ENCODE results near the gene C16orf89.

C16orf89 gene

GRCh38 chr16:5027575-5028235, 38.1 kb downstream of the C16orf89 start:
- DNase-seq: no peak

DNA sequence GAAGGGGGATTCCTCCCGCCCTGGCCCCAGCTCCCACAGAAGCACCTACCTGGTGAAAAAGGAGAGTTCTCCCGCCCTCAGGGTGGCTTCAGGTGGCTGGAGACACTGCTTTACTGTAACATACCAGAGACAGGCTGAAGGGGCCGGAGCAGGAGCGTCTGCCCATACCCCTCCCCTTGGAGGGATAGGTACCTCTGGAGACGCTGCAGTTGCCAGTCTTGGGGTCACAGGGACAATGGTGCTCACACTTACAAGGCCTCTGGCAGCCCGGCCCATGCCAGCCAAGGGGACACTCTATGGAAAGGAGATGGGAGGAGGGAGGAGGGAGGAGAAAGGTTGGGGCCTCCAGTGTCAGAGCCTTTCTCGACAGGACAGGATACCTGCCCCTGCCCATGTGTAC, 38.7 kb downstream of the C16orf89 start:
- DNase-seq: no peak

GRCh38 chr16:5026664-5027063, 39.1 kb downstream of the C16orf89 start:
- no peak for DNase-seq

- DNase-seq: no peak
These were observed 40.6 kb downstream of the C16orf89 start for GRCh38 chr16:5025171-5025632.

GRCh38 chr16:5024632-5025031, 41.1 kb downstream of the C16orf89 start:
- no peak for DNase-seq

DNA sequence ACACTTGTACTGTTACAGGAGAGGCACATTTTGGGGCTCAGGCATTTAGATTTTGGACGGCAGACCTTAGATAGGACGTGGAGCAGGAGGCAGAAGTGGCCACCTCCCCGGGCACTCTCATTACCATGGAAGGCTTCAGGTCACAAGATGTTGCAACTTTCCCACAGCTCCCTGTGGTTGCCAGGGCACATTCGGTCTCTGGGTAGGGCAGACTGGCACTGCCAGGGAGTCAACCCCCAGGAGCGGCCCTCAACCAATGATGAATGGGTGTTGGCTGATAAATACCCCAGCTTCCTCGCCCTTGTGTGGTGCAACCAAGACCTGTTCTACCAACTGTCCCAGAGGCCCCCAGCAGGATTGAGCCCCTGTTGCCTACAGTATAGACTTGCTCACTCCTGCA, 43.2 kb downstream of the C16orf89 start:
- DNase-seq: no peak

DNA sequence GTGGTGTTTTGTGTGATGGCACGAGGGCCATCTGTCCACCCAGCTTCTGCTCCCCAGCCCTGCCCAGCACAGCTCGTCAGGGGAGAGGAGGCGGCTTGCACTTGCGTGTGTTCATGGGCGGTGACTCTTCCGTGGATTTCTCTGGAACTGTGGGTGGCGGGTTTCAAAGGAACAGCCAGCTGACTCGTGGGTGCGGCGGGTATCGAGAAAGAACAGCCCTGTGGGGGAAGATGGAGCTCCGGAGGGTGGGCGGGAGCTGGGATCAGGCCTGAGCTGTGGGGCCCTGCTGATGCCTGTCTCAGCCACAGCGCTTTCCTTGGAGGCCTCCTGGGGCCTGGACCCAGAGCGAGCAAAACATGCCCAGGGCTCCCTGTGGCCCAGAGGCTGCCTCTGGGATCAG, 45.2 kb downstream of the C16orf89 start:
- DNase-seq: no peak

DNA sequence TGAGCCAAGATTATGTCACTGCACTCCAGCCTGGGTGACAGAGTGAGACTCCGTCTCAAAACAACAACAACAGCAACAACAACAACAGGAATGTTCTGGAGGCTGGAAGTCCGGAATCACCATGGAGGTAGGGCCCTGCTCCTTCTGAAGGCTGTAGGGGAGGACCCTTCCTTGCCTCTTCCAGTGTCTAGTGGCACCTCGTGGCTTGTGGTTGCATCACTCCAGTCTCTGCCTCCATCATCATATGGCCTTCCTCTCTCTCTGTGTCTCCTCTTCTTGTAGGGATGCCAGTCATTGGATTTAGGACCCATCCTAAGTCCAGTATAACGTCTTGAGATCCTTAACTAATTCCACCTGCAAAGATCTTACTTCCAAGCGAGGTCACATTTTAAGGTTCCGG, 46.0 kb downstream of the C16orf89 start:
- no peak for DNase-seq

GRCh38 chr16:5018793-5019192, 47.0 kb downstream of the C16orf89 start:
- no peak for DNase-seq

DNA sequence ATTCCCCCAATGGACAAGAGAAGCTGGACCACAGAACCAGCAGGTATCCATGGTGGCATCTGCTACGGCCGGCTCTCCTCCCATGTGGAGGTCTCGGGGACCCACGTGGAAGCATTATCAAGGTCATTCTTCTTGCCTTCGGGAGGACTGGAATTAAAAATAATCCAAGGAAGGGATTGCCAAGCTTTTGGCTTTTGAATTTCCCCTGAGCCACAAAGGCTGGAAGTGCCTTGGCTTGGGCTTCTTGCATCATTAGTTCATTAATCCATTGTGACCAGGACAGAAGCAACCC, 48.1 kb downstream of the C16orf89 start:
- no peak for DNase-seq

GRCh38 chr16:5016967-5017677, 48.6 kb downstream of the C16orf89 start:
- DNase-seq: no peak

- DNase-seq: no peak
These were observed 49.9 kb downstream of the C16orf89 start for GRCh38 chr16:5015887-5016286.

DNA sequence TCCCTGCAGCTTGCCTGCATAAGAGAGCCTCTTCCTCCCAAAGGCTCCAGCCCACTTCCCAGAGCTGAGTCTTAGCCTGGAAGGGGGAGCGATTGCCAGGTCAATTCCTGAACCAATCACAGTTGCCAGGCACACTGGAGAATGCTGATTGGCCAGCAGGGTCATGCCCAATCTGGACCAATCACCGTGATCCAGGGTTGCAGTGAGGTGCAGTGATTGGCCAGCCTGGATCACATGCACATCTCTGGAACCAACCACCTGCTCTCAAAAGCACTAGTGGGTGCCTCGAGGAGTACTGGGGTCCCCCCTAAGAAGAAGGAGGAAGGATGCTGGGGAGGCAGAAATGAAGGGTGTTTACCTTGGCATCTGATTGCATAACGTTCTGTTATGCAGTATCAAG, 50.4 kb downstream of the C16orf89 start:
- no peak for DNase-seq

- no peak for DNase-seq
These were observed 52.9 kb downstream of the C16orf89 start for GRCh38 chr16:5012887-5013286.

DNA sequence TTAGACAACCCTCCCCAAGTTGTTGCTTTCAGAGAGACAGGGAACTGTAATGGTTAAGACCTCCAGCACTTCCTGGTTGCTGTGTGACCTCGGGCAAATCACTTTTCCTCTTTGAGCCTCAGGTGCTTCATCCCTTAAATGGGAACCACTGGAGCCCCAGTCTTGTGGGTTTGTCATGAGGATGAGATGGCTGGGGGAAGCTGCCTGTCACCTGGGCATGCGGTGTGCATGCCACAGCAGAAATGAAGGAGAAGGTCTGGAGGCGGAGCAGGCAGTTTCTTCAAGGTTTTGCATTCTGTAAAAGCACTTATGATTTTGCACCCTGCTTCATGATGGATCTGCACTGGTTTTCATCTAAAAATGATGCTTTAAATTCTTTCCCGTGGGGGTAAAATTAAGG, 54.1 kb downstream of the C16orf89 start:
- no peak for DNase-seq

GRCh38 chr16:5010576-5011329, 55.0 kb downstream of the C16orf89 start:
- no peak for DNase-seq

DNA sequence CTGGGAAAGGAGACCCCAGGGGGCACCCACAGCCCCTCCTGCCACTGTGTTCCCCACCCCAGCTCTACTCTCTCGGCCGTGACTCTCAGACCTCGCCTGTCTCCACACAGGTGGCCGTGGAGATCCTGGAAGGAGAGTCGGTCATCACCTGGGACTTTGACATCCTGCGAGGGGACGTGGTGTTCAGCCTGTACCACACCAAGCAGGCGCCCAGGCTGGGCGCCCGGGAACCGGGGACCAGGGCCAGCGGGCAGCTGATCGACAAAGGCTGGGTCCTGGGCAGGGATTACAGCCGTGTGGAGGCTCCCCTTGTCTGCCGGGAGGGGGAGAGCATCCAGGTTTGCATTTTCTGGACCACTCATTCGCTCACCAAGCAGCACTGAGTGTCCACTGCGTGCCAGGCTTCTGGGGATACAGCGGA, 57.4 kb downstream of the C16orf89 start:
- DNase-seq: no peak

DNA sequence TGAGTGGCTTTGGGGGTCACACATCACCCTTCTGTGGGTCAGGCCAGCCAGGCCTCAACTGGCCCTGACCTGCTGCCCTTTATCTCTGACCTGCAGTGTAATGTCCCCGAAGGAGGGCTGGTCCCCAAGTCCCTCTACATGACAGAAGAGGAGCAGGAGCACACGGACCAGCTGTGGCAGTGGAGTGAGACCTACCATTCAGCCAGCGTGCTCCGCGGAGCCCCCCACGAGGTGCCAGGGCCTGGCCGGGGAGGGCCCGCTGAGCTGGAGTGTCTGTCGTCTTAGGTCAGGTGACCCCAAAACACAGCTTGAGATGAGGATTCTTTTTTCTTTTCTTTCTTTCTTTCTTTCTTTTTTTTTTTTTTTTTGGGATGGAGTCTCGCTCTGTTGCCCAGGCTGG, 58.5 kb downstream of the C16orf89 start:
- DNase-seq: no peak

DNA sequence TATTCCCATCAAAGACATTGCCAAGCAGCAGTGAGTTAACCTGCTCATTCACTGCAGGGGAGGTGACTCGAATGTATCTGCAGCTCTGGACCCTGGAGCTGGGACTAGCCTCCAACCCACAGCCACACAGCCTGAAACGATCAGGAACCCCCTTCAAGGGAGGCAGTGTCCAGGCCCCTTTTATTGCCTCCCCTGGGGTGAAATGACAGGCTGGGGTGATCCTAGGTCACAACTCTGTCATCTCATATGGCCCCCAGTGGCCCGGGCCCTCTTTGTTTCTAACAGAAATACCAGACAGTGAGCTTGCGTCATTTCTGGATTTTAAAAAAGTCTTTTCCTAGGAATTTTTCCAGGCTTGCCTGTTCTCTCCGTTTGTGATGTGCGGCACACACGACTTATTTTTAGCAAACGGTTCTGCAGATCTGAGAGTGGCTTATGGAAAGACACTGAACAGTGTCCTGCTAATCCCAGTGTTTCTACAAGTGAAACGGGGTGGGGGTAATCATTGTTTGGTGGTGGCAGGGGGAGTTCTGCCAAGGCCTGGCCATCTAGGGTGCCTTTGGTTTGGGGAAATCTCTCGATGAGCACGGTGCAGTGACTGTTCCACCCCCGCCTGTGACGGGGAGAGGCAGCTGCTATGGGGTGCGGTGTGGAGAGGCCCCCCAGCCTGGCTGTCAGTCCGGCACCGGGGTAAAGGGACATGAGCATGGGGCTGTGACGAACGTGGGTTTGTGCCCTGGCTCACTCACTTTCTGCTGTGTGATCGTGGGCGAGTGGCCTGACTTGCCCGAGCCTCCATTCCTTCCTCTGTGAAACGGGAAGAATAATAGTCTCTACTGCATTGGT, 59.2 kb downstream of the C16orf89 start:
- no peak for DNase-seq

- DNase-seq: no peak
These were observed 59.8 kb downstream of the C16orf89 start for GRCh38 chr16:5005916-5006315.

GRCh38 chr16:5004311-5004710, 61.4 kb downstream of the C16orf89 start:
- no peak for DNase-seq

DNA sequence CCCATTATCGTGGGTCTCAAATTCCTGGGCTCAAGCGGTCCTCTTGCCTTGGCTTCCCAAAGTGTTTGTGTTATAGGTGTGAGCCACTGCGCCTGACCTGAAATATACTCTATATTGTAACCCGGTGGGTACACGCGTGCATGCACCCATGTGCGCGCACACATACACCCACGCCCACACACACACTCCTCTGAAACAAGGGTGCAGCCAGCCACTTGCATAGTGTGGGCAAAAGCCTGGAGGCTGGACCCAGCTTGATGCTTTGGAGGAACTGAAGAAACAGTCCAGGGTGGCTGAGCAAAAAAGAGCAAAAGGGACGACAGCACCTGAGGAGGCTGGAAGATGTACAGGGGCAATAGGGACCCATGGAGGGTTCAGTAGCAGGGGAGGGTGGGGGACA, 61.9 kb downstream of the C16orf89 start:
- no peak for DNase-seq

GRCh38 chr16:5003211-5003610, 62.5 kb downstream of the C16orf89 start:
- DNase-seq: no peak
